Esophagus muscularis mucosa (tissue), 3 donors: Measurements from ENCODE around the gene GATAD2B.

Source experiments
- CTCF ChIP-seq, 3 experiments: fragments of 200-600 bp in 2 of 3; fragments of 450-650 bp in 1 of 3; sonication (generic) in 2 of 3; IDR thresholded peaks; one replicate each; pipeline ENCODE4 v1.5.1; 2017 to 2019; ENCODE audit warnings: antibody characterized with exemption in 3 of 3, mild to moderate bottlenecking in 2 of 3, moderate library complexity in 1 of 3
- POLR2A ChIP-seq: fragments of 450-650 bp; IDR thresholded peaks from one replicate; pipeline ENCODE4 v1.6.1; 2017; ENCODE audit warnings: antibody characterized with exemption, moderate library complexity, mild to moderate bottlenecking, low read depth
- POLR2AphosphoS5 ChIP-seq, 2 donors: sonication (generic); formaldehyde crosslinking; IDR thresholded peaks; one replicate each; pipeline ENCODE4 v1.6.1; 2017; ENCODE audit warnings: antibody characterized with exemption in 2 of 2

GRCh38 chr1:153786038-153786790 lies 136.6 kb downstream of the GATAD2B start:
- TF ChIP-seq CTCF (IDR thresholded peaks at IDR 0.05) = no peak
- no peak for TF ChIP-seq POLR2A
- no peak for TF ChIP-seq POLR2AphosphoS5 (IDR thresholded peaks at IDR 0.05)
